Lower lobe of right lung (tissue), 2 donors: Measurements from ENCODE around the gene KCTD8. TPM values are rescaled to one million over a fixed set of nuclear protein-coding genes. Genes with fewer than 3 reads are reported as not detected.

ENCODE experiments used
- ATAC-seq, 2 donors: fragments of 200-7000 bp; cut with Tn5 transposase; one replicate each; pipeline ENCODE4 v1.9.1; 2020 to 2022; ENCODE audit warnings: mild to moderate bottlenecking in 2 of 2, moderate library complexity in 2 of 2
- DNase-seq: peaks from one replicate; pipeline ENCODE4 v3.0.0-alpha.2; 2020
- H3K27ac ChIP-seq: fragments of 200-600 bp; one replicate; pipeline ENCODE4 v1.8.0; 2022
- H3K27me3 ChIP-seq: fragments of 200-600 bp; one replicate; pipeline ENCODE4 v1.8.0; 2022; ENCODE audit warnings: low read depth
- H3K36me3 ChIP-seq: fragments of 200-600 bp; one replicate; pipeline ENCODE4 v1.8.0; 2022; ENCODE audit warnings: mild to moderate bottlenecking
- H3K4me1 ChIP-seq: fragments of 200-600 bp; one replicate; pipeline ENCODE4 v1.8.0; 2022
- H3K4me3 ChIP-seq: fragments of 200-600 bp; one replicate; pipeline ENCODE4 v1.8.0; 2022; ENCODE audit warnings: mild to moderate bottlenecking
- H3K9me3 ChIP-seq: fragments of 200-600 bp; one replicate; pipeline ENCODE4 v1.8.0; 2022
- CTCF ChIP-seq: fragments of 200-600 bp; IDR thresholded peaks from one replicate; pipeline ENCODE4 v1.8.0; 2022; ENCODE audit warnings: antibody characterized with exemption, mild to moderate bottlenecking
- intact Hi-C: fragments of 100-400 bp; cut with DNase I; formaldehyde crosslinking; loops from one replicate; pipeline ENCODE4 v1.11.0; 2022
- total RNA-seq: library from RNA; stranded (reverse); fragmentation: NEBNext Ultra II Directional; extraction: Animal tissue kit (Norgen Biotek cat#: 25700); gene quantifications from one replicate; pipeline ENCODE4 v1.2.1, GENCODE V29; 2021
- donor health status: DM: no; HTN: yes; CAD: no; lungs with severe emphysema.

KCTD8 gene
- total RNA-seq, 1 donor from 2014 or later, result not detected

- Histone ChIP-seq H3K4me1 (no peaks in the 10 kb centered on the region), H3K9me3 (no peaks in the 10 kb centered on the region), H3K36me3 (no peaks in the 10 kb centered on the region), H3K27ac (no peak overlapping the region), H3K4me3 (no peak overlapping the region), H3K27me3 (no peaks in the 10 kb centered on the region)
- intact Hi-C loops, result no loop called here
- ATAC-seq (no peak), DNase-seq (no peak)
- TF ChIP-seq CTCF, result no peak
Observed at GRCh38 chr4:44434247-44434646, 14.4 kb downstream of the KCTD8 start.

- no peak overlapping the region for H3K4me3 ChIP-seq
- intact Hi-C loops, result no loop called here
- no peaks in the 10 kb centered on the region for H3K9me3 ChIP-seq
- no peaks in the 10 kb centered on the region for H3K4me1 ChIP-seq
- H3K27ac ChIP-seq, result no peak overlapping the region
- TF ChIP-seq CTCF, result no peak
- H3K27me3 ChIP-seq, result no peaks in the 10 kb centered on the region
- DNase-seq (no peak), ATAC-seq (no peak)
- H3K36me3 ChIP-seq, result no peaks in the 10 kb centered on the region
Observed at GRCh38 chr4:44425614-44426208, 22.9 kb downstream of the KCTD8 start.

GRCh38 chr4:44422912-44423311 is 25.7 kb downstream of the KCTD8 start:
- no peaks in the 10 kb centered on the region for H3K4me1 ChIP-seq

GRCh38 chr4:44421330-44422065 is 27.1 kb downstream of the KCTD8 start:
- Histone ChIP-seq H3K27ac (no peak overlapping the region), H3K36me3 (no peaks in the 10 kb centered on the region), H3K4me1 (no peaks in the 10 kb centered on the region), H3K9me3 (no peaks in the 10 kb centered on the region), H3K27me3 (no peaks in the 10 kb centered on the region), H3K4me3 (no peak overlapping the region)
- no peak for TF ChIP-seq CTCF
- no peak for DNase-seq
- no peak for ATAC-seq
- intact Hi-C loops, result no loop called here

More at GRCh38 chr4:44422912-44423311, 25.7 kb downstream of the KCTD8 start:
- intact Hi-C loops, result no loop called here
- no peak for ATAC-seq
- DNase-seq, result no peak
- H3K27me3 ChIP-seq, result no peaks in the 10 kb centered on the region
- no peaks in the 10 kb centered on the region for H3K36me3 ChIP-seq
- H3K4me3 ChIP-seq, result no peak overlapping the region
- H3K9me3 ChIP-seq, result no peaks in the 10 kb centered on the region
- TF ChIP-seq CTCF, result no peak
- no peak overlapping the region for H3K27ac ChIP-seq

GRCh38 chr4:44415251-44415650 is 33.4 kb downstream of the KCTD8 start:
- Histone ChIP-seq H3K4me1 (no peaks in the 10 kb centered on the region), H3K27me3 (no peaks in the 10 kb centered on the region), H3K9me3 (no peaks in the 10 kb centered on the region), H3K36me3 (no peaks in the 10 kb centered on the region), H3K27ac (no peak overlapping the region), H3K4me3 (no peak overlapping the region)
- no peak for TF ChIP-seq CTCF
- DNase-seq (no peak), ATAC-seq (no peak)
- intact Hi-C loops, result no loop called here
